ENCODE results near the gene CYP27C1.

CYP27C1 gene

GRCh38 chr2:127181851-127182250 is 38.2 kb downstream of the CYP27C1 start:
- no peak overlapping the region for H3K4me2 ChIP-seq (ENCODE audit: low read length)
- H3K9ac ChIP-seq (ENCODE audit: low read length): no peak overlapping the region
- no peaks in the 10 kb centered on the region for H3K9me3 ChIP-seq (ENCODE audit: insufficient read depth, low read length)
- H3K4me1 ChIP-seq (ENCODE audit: low read length): peaks cover 5% of the 10 kb centered on the region; the same call in 1 of the 2 replicates
- H3K4me3 ChIP-seq (ENCODE audit: low read length): no peak overlapping the region
- H3K36me3 ChIP-seq (replicated peaks; ENCODE audit: low read depth, low read length): no peaks in the 10 kb centered on the region
- TF ChIP-seq EZH2phosphoT487 (IDR thresholded peaks at IDR 0.05; ENCODE audit: low read depth) (no peak), CTCF (IDR thresholded peaks at IDR 0.05; ENCODE audit: low read depth, low read length) (no peak)
- peaks cover 9% of the 10 kb centered on the region; the same call in 1 of the 2 replicates for H3K27me3 ChIP-seq (ENCODE audit: low read depth, low read length)
- no peaks in the 10 kb centered on the region for H3K79me2 ChIP-seq (ENCODE audit: low read length)
- no peak overlapping the region for H2AFZ ChIP-seq (ENCODE audit: low read depth, low read length)
- H3K27ac ChIP-seq (ENCODE audit: low read length): no peak overlapping the region
- H4K20me1 ChIP-seq (ENCODE audit: insufficient read depth, low read length): no peaks in the 10 kb centered on the region

- no peak for TF ChIP-seq CTCF (IDR thresholded peaks at IDR 0.05; ENCODE audit: low read depth, low read length)
- no peak for TF ChIP-seq EZH2phosphoT487 (IDR thresholded peaks at IDR 0.05; ENCODE audit: low read depth)
- no peak overlapping the region for H3K27ac ChIP-seq (ENCODE audit: low read length)
Observed at GRCh38 chr2:127179766-127180165, 40.3 kb downstream of the CYP27C1 start.

GRCh38 chr2:127177617-127178263 is 42.4 kb downstream of the CYP27C1 start:
- H3K36me3 ChIP-seq (replicated peaks; ENCODE audit: low read depth, low read length): no peaks in the 10 kb centered on the region
- H3K4me2 ChIP-seq (ENCODE audit: low read length): no peak overlapping the region
- H3K4me1 ChIP-seq (ENCODE audit: low read length): no peaks in the 10 kb centered on the region
- no peaks in the 10 kb centered on the region for H3K9me3 ChIP-seq (ENCODE audit: insufficient read depth, low read length)
- H3K4me3 ChIP-seq (ENCODE audit: low read length): no peak overlapping the region
- H4K20me1 ChIP-seq (ENCODE audit: insufficient read depth, low read length): no peaks in the 10 kb centered on the region
- peaks cover 7% of the 10 kb centered on the region; the same call in 1 of the 2 replicates for H3K27me3 ChIP-seq (ENCODE audit: low read depth, low read length)
- TF ChIP-seq CTCF (IDR thresholded peaks at IDR 0.05; ENCODE audit: low read depth, low read length) (no peak), EZH2phosphoT487 (IDR thresholded peaks at IDR 0.05; ENCODE audit: low read depth) (no peak)
- H3K27ac ChIP-seq (ENCODE audit: low read length): no peak overlapping the region
- H3K9ac ChIP-seq (ENCODE audit: low read length): no peak overlapping the region
- H3K79me2 ChIP-seq (ENCODE audit: low read length): no peaks in the 10 kb centered on the region
- H2AFZ ChIP-seq (ENCODE audit: low read depth, low read length): no peak overlapping the region

More at GRCh38 chr2:127179766-127180165, 40.3 kb downstream of the CYP27C1 start:
- Histone ChIP-seq H3K4me2 (ENCODE audit: low read length) (no peak overlapping the region), H3K4me1 (ENCODE audit: low read length) (peaks cover 5% of the 10 kb centered on the region; the same call in 1 of the 2 replicates), H3K4me3 (ENCODE audit: low read length) (no peak overlapping the region), H4K20me1 (ENCODE audit: insufficient read depth, low read length) (no peaks in the 10 kb centered on the region), H3K9ac (ENCODE audit: low read length) (no peak overlapping the region), H3K27me3 (ENCODE audit: low read depth, low read length) (peaks cover 7% of the 10 kb centered on the region; the same call in 1 of the 2 replicates), H2AFZ (ENCODE audit: low read depth, low read length) (no peak overlapping the region), H3K36me3 (replicated peaks; ENCODE audit: low read depth, low read length) (no peaks in the 10 kb centered on the region), H3K79me2 (ENCODE audit: low read length) (no peaks in the 10 kb centered on the region), H3K9me3 (ENCODE audit: insufficient read depth, low read length) (no peaks in the 10 kb centered on the region)

- H3K4me2 ChIP-seq (ENCODE audit: low read length): no peak overlapping the region
- H3K27me3 ChIP-seq (ENCODE audit: low read depth, low read length): peaks cover 7% of the 10 kb centered on the region; the same call in 1 of the 2 replicates
- H3K9ac ChIP-seq (ENCODE audit: low read length): no peak overlapping the region
- no peak overlapping the region for H2AFZ ChIP-seq (ENCODE audit: low read depth, low read length)
- H3K36me3 ChIP-seq (replicated peaks; ENCODE audit: low read depth, low read length): no peaks in the 10 kb centered on the region
- H3K27ac ChIP-seq (ENCODE audit: low read length): no peak overlapping the region
- H4K20me1 ChIP-seq (ENCODE audit: insufficient read depth, low read length): no peaks in the 10 kb centered on the region
- TF ChIP-seq CTCF (IDR thresholded peaks at IDR 0.05; ENCODE audit: low read depth, low read length) (no peak), EZH2phosphoT487 (IDR thresholded peaks at IDR 0.05; ENCODE audit: low read depth) (no peak)
- no peaks in the 10 kb centered on the region for H3K9me3 ChIP-seq (ENCODE audit: insufficient read depth, low read length)
- no peak overlapping the region for H3K4me3 ChIP-seq (ENCODE audit: low read length)
- H3K79me2 ChIP-seq (ENCODE audit: low read length): no peaks in the 10 kb centered on the region
- no peaks in the 10 kb centered on the region for H3K4me1 ChIP-seq (ENCODE audit: low read length)
Observed at GRCh38 chr2:127176371-127177311, 43.5 kb downstream of the CYP27C1 start.
